Measurements from ENCODE around the gene FBL. TPM values are rescaled to one million over a fixed set of nuclear protein-coding genes. Genes with fewer than 3 reads are reported as not detected.

Gene FBL
- total and polyA plus RNA-seq, 2 of the 4 experiments (the other 2 are of a cell fraction): 259 to 446 TPM

- Histone ChIP-seq H3K4me1 (ENCODE audit: control insufficient read depth, insufficient read depth, low read length) (peaks cover 12% of the 10 kb centered on the region), H2BK120ac (ENCODE audit: low read depth, low read length) (no peak overlapping the region), H2AK5ac (ENCODE audit: low read depth, low read length) (no peak overlapping the region), H3K4ac (ENCODE audit: low read depth, low read length) (no peak overlapping the region), H3K27me3 (ENCODE audit: control insufficient read depth, insufficient read depth, low read length) (no peaks in the 10 kb centered on the region), H3K14ac (replicated peaks; ENCODE audit: low read depth, low read length) (no peak overlapping the region), H4K20me1 (ENCODE audit: insufficient read depth, low read length) (peaks cover 35% of the 10 kb centered on the region), H2BK15ac (ENCODE audit: low read depth, low read length) (no peak overlapping the region), H3K9me3 (ENCODE audit: control insufficient read depth, insufficient read depth, low read length) (no peaks in the 10 kb centered on the region), H3K18ac (ENCODE audit: low read depth, low read length) (no peak overlapping the region), H3K79me1 (ENCODE audit: low read depth in 1 of 2, low read length in 2 of 2) (peaks cover 17 to 63% of the 10 kb centered on the region in 2 experiments), H3K9me1 (ENCODE audit: insufficient read depth, low read length) (no peaks in the 10 kb centered on the region), H4K8ac (ENCODE audit: low read depth in 2 of 2, low read length in 2 of 2) (no peak overlapping the region), H2AFZ (replicated peaks; ENCODE audit: low read length, poor library complexity) (no peak overlapping the region), H2BK5ac (ENCODE audit: low read depth, low read length, poor library complexity, severe bottlenecking) (no peak overlapping the region), H3K56ac (ENCODE audit: extremely low read depth, insufficient read depth, low read length) (no peak overlapping the region), H2AK9ac (replicated peaks; ENCODE audit: low read depth, low read length, poor library complexity) (no peak overlapping the region), H3K9ac (ENCODE audit: low read depth, low read length) (no peak overlapping the region), H2BK20ac (ENCODE audit: low read depth, low read length) (no peak overlapping the region), H3K4me3 (ENCODE audit: insufficient read depth, low read depth, low read length) (no peak overlapping the region), H3K36me3 (ENCODE audit: control insufficient read depth, insufficient read depth, low read length) (peaks cover 31% of the 10 kb centered on the region), H4K5ac (ENCODE audit: low read depth, low read length) (no peak overlapping the region), H4K91ac (ENCODE audit: insufficient read depth, low read depth, low read length) (no peak overlapping the region), H3K27ac (ENCODE audit: insufficient read depth, low read length) (no peak overlapping the region), H3K23ac (ENCODE audit: low read depth, low read length) (no peak overlapping the region), H3K4me2 (ENCODE audit: low read depth, low read length) (no peak overlapping the region)
- DNase-seq (no peak), ATAC-seq (ENCODE audit: low read depth) (no peak)
- TF ChIP-seq MAFK (IDR thresholded peaks at IDR 0.05; ENCODE audit: low read depth, low read length) (no peak), RFX5 (IDR thresholded peaks at IDR 0.05; ENCODE audit: low read depth, low read length) (no peak), CEBPB (IDR thresholded peaks at IDR 0.05; ENCODE audit: low read depth, low read length) (no peak), BHLHE40 (IDR thresholded peaks at IDR 0.05; ENCODE audit: low read depth, low read length) (no peak), POLR2A (IDR thresholded peaks at IDR 0.05; ENCODE audit: low read depth, low read length) (no peak), FOS (IDR thresholded peaks at IDR 0.05; ENCODE audit: low read depth, low read length) (no peak), SMC3 (IDR thresholded peaks at IDR 0.05; ENCODE audit: low read depth, low read length) (no peak)
- CTCF ChIA-PET: interaction anchor here (2.0 kb wide), 1 partner anchor 38 kb away, joined by 4 read pairs; no protein-coding TSS in a partner anchor
- POLR2A ChIA-PET (ENCODE audit: unreplicated experiment): no interaction called here
- WGBS, 2 experiments (ENCODE audit: extremely low coverage in 2 of 2, insufficient read length in 1 of 2): no CpG with 5 or more reads among the region's 4 CpGs
- intact Hi-C loops (cut with micrococcal nuclease) (loop anchor here (10.0 kb wide), 1 partner anchor 396 kb away; the partner anchor contains the start of gene SUPT5H), in situ Hi-C loops (cut with MboI; ENCODE audit: low sequenced_read_pairs) (loop anchor here (5.0 to 25.0 kb wide), 3 partner anchors 49 to 404 kb away; partner anchors contain the start of genes EID2, RPS16 and SUPT5H), dilution Hi-C loops (cut with HindIII; ENCODE audit: low sequenced_read_pairs, unreplicated experiment) (no loop called here)
- no TSS peak for BruUV-seq (replicated peaks)
Observed at GRCh38 chr19:39841041-39841440, 5.1 kb downstream of the FBL start.
